Panc1 (cell line): Measurements from ENCODE around the gene GALNT16. TPM values are rescaled to one million over a fixed set of nuclear protein-coding genes. Genes with fewer than 3 reads are reported as not detected.

Source experiments
- ATAC-seq: fragments of 200-7000 bp; cut with Tn5 transposase; 2 replicates; pipeline ENCODE4 v1.9.1; 2020; ENCODE audit warnings: mild to moderate bottlenecking, moderate library complexity
- BruUV-seq: library from RNA; stranded (reverse); fragments of 400-500 nt; replicated peaks from 2 replicates; lab custom pipeline; 2021; lab: Mats Ljungman, UMichigan
- CTCF ChIA-PET: fragments of 300-600 bp; sonication (Branson Sonifier 250); formaldehyde crosslinking; loops from one replicate; lab custom pipeline; 2022; ENCODE audit warnings: antibody characterized with exemption; lab: Charles Lee
- POLR2A ChIA-PET: fragments of 300-600 bp; sonication (Branson Sonifier 250); formaldehyde crosslinking; loops from one replicate; lab custom pipeline; 2022; ENCODE audit warnings: antibody characterized with exemption; lab: Charles Lee
- DNase-seq: peaks from one replicate; pipeline ENCODE4 v3.0.0-alpha.2; 2010; ENCODE audit warnings: low read depth, low spot score
- H3K27ac ChIP-seq: 2 replicates; pipeline ENCODE4 v1.5.1; 2011; ENCODE audit warnings: mild to moderate bottlenecking, low read length, inconsistent platforms
- H3K27me3 ChIP-seq: fragments of 200-500 bp; sonication (Bioruptor generic); 2 replicates; pipeline ENCODE4 v1.6.0; 2014; ENCODE audit warnings: low read length, inconsistent platforms; ENCODE audit not compliant: control insufficient read depth, insufficient read depth
- H3K36me3 ChIP-seq: fragments of 200-500 bp; sonication (Bioruptor generic); 2 replicates; pipeline ENCODE4 v1.5.1; 2014; ENCODE audit warnings: inconsistent platforms, mild to moderate bottlenecking, low read length, moderate library complexity; ENCODE audit not compliant: control insufficient read depth, insufficient read depth
- H3K4me1 ChIP-seq: 2 replicates; pipeline ENCODE4 v1.5.1; 2011; ENCODE audit warnings: inconsistent platforms, mild to moderate bottlenecking, low read length, moderate library complexity; ENCODE audit not compliant: control insufficient read depth, insufficient read depth
- H3K4me3 ChIP-seq, 2 experiments: 2 replicates each; pipeline ENCODE4 v1.5.1; 2011 to 2012; ENCODE audit warnings: low read depth in 2 of 2, low read length in 2 of 2, mild to moderate bottlenecking in 2 of 2, inconsistent platforms in 1 of 2, moderate library complexity in 1 of 2
- H3K9me3 ChIP-seq: fragments of 200-500 bp; sonication (Bioruptor generic); 2 replicates; pipeline ENCODE4 v1.5.1; 2014; ENCODE audit warnings: low read depth, mild to moderate bottlenecking, inconsistent platforms, low read length, moderate library complexity; ENCODE audit not compliant: control insufficient read depth, insufficient read depth
- CTCF ChIP-seq: fragments of 450-650 bp; IDR thresholded peaks from 2 replicates; pipeline ENCODE4 v1.5.1; 2017; ENCODE audit warnings: mild to moderate bottlenecking
- POLR2AphosphoS5 ChIP-seq: IDR thresholded peaks from 2 replicates; pipeline ENCODE4 v1.6.1; 2012; ENCODE audit warnings: mild to moderate bottlenecking, low read depth, low read length, moderate library complexity
- REST ChIP-seq, 2 experiments: IDR thresholded peaks; 2 replicates each; pipeline ENCODE4 v1.6.1; 2011 to 2012; ENCODE audit warnings: low read depth in 2 of 2, control low read depth in 1 of 2, low read length in 1 of 2, mild to moderate bottlenecking in 1 of 2, moderate library complexity in 1 of 2; ENCODE audit not compliant: insufficient read depth in 1 of 2
- SIN3A ChIP-seq: IDR thresholded peaks from 2 replicates; pipeline ENCODE4 v1.6.1; 2012; ENCODE audit warnings: low read depth, mild to moderate bottlenecking, low read length, moderate library complexity, borderline replicate concordance; ENCODE audit not compliant: insufficient read depth
- TCF7L2 ChIP-seq: IDR thresholded peaks from 2 replicates; pipeline ENCODE4 v1.6.1; 2011; ENCODE audit warnings: mild to moderate bottlenecking, low read depth, low read length, inconsistent platforms
- in situ Hi-C: cut with HindIII; loops from 2 replicates; pipeline ENCODE4 v1.10.0; 2016; ENCODE audit warnings: low sequenced_read_pairs, low pct_unique_long_range_greater_than_20kb
- intact Hi-C: fragments of 100-400 bp; cut with micrococcal nuclease; formaldehyde crosslinking; loops from one replicate; pipeline ENCODE4 v1.10.0; 2022; ENCODE audit not compliant: unreplicated experiment
- total RNA-seq: library from RNA; stranded (reverse); gene quantifications from one replicate; pipeline ENCODE4 v1.2.1, GENCODE V29; 2021; ENCODE audit not compliant: unreplicated experiment

Gene GALNT16
- total RNA-seq, 1 experiment from 2014 or later, result 0.72 TPM

GRCh38 chr14:69356903-69357543, 97.1 kb downstream of the GALNT16 start:
- BruUV-seq, result no TSS peak
- in situ Hi-C loops, result no loop called here
- ChIA-PET CTCF (no interaction called here), POLR2A (interaction anchor here (0.7 kb wide), 1 partner anchor 89 kb away, joined by 6 read pairs; no protein-coding TSS in a partner anchor)
- TF ChIP-seq POLR2AphosphoS5, result no peak
- TF ChIP-seq CTCF, result no peak
- TF ChIP-seq SIN3A, result no peak
- no peak for TF ChIP-seq TCF7L2
- no peak for TF ChIP-seq REST (IDR thresholded peaks at IDR 0.05; ENCODE audit: insufficient read depth in 1 of 2, low read depth in 2 of 2, low read length in 1 of 2)
- Histone ChIP-seq H3K9me3 (no peaks in the 10 kb centered on the region), H3K27me3 (no peaks in the 10 kb centered on the region), H3K27ac (no peak overlapping the region), H3K4me1 (no peaks in the 10 kb centered on the region), H3K36me3 (no peaks in the 10 kb centered on the region), H3K4me3 (no peak overlapping the region)
- ATAC-seq, result no peak
- DNase-seq, result no peak
- intact Hi-C loops, result loop anchor here (10.0 kb wide), 1 partner anchor 112 kb away; no protein-coding TSS in a partner anchor

GRCh38 chr14:69357544-69358200, 97.7 kb downstream of the GALNT16 start:
- H3K9me3 ChIP-seq, result no peaks in the 10 kb centered on the region
- ChIA-PET CTCF (interaction anchor here (0.6 kb wide), 1 partner anchor 9 kb away, joined by 3 read pairs; no protein-coding TSS in a partner anchor), POLR2A (no interaction called here)
- TF ChIP-seq REST (IDR thresholded peaks at IDR 0.05; ENCODE audit: insufficient read depth in 1 of 2, low read depth in 2 of 2, low read length in 1 of 2) (no peak), CTCF (no peak), TCF7L2 (no peak), SIN3A (no peak), POLR2AphosphoS5 (no peak)
- ATAC-seq, result no peak
- no peaks in the 10 kb centered on the region for H3K36me3 ChIP-seq
- no peak overlapping the region for H3K27ac ChIP-seq
- in situ Hi-C loops (no loop called here), intact Hi-C loops (loop anchor here (10.0 kb wide), 1 partner anchor 113 kb away; no protein-coding TSS in a partner anchor)
- BruUV-seq, result no TSS peak
- no peak overlapping the region for H3K4me3 ChIP-seq
- no peak for DNase-seq
- H3K27me3 ChIP-seq, result no peaks in the 10 kb centered on the region
- H3K4me1 ChIP-seq, result no peaks in the 10 kb centered on the region
